ENCODE data around the gene PFDN1.
"Not testable (repeated sequence)": the region's sequence is repeated elsewhere in the genome, so short reads cannot be mapped to it uniquely, and the experiment has no call there.

PFDN1 gene

GRCh38 chr5:140302786-140303639 is at the start of gene PFDN1:
Gene PFDN1, minus strand, starts transcription at chr5:140303101. Its CDS starts 28 bp downstream, at chr5:140303073.
- peak; percentile 89 for FAIRE-seq

GRCh38 chr5:140351609-140352334 is 48.9 kb upstream of the PFDN1 start:
- peak; percentile 73 for FAIRE-seq

GRCh38 chr5:140349244-140349643 is 46.3 kb upstream of the PFDN1 start:
- no peak for FAIRE-seq

DNA sequence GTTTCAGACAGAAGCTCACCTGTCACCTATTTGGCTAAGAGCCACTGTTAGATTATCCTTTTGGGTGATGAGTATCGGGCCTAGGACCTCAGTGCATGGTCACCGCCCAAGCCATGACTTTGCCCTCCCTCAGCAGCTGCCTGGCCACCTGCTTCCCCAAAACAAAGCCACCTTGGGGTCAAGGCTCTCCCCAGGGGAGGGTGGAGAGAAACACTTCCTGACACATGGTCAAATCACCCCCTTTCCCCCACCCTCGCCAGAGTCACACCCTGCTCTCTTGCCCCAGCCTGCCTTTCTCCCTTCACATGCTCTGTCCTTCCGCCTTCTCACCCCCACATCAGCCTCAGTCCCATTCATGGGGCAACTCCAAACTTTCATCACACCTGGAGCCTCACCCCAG is 45.2 kb upstream of the PFDN1 start:
- no peak for FAIRE-seq

DNA sequence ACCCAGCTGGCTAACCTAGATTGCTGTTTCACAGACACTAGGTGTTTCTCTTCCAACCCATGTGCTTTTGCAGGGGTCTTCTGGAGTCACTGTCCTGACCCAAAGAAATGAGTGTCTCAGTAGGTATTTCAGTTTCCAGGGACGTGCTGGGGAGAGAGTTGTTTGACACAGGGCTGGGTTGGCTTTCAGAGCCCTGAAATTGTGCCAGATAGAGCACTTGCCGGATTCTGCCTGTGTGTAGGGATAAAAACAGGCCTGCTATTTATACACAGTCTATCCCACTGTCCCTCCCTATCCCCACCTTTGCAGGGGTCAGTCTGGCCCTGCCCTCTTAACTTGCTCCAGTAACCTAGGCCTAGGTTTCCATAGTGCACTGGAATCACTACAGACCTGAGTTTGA is 44.5 kb upstream of the PFDN1 start:
- FAIRE-seq = no peak

GRCh38 chr5:140346348-140347221 is 43.7 kb upstream of the PFDN1 start, which contains the start of gene HBEGF:
Gene HBEGF, minus strand, starts transcription at chr5:140346603. Its CDS starts 275 bp downstream, at chr5:140346328.
- FAIRE-seq = no peak

GRCh38 chr5:140345919-140346347 is 43.0 kb upstream of the PFDN1 start:
- FAIRE-seq = no peak

GRCh38 chr5:140344683-140345423 is 42.0 kb upstream of the PFDN1 start:
- no peak for FAIRE-seq

- not testable (repeated sequence) for FAIRE-seq
Measured at GRCh38 chr5:140343849-140344248, 40.9 kb upstream of the PFDN1 start.

- no peak for FAIRE-seq
Measured at GRCh38 chr5:140342896-140343295, 40.0 kb upstream of the PFDN1 start.

- FAIRE-seq = no peak
Measured at GRCh38 chr5:140342287-140342686, 39.4 kb upstream of the PFDN1 start.

- FAIRE-seq = no peak
Measured at GRCh38 chr5:140341591-140341990, 38.7 kb upstream of the PFDN1 start.

DNA sequence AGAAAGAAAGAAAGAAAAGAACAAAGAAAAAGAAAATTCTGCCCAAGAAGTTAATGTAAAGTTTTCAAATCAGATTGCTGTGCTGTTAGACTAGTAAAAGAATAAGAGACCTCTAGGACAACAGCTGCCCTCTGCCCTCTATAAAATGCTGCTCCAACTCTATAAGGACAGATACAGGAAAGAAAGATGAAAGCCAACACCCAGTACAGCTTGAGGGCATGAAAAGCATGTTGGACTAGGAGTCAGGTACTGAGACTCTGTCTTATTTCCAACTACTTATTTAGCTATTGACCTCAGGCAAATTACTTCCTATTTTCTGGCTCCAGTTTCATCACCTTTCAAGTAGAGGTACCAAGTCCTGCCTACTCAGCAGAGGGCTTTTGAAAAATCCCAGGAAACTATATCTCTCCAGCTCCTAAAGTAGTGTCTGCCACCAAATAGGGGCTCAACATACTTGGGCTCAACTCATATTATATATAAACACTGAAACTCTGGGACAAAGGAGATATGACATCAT is 37.8 kb upstream of the PFDN1 start:
- FAIRE-seq = no peak

GRCh38 chr5:140339636-140340035 is 36.7 kb upstream of the PFDN1 start:
- FAIRE-seq = no peak

DNA sequence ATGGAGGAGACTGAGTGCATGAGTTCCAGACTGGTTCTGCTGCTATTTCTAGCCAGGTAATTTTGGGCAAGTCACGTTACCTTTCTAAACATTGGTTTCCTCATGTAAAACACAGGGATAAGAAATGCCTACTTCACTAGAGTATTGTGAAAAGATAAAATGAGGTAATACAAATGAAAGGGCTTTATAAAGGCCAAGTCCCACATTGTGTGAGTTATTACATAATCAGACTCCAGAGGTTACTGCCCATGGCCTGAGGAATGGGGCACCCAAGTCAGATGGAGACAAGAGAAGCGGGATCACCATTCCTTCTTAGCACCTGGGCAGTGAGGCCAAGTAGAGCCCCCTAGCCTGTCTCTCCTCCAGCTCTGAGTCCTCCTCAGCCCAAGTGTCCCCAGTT is 36.0 kb upstream of the PFDN1 start:
- FAIRE-seq = no peak

DNA sequence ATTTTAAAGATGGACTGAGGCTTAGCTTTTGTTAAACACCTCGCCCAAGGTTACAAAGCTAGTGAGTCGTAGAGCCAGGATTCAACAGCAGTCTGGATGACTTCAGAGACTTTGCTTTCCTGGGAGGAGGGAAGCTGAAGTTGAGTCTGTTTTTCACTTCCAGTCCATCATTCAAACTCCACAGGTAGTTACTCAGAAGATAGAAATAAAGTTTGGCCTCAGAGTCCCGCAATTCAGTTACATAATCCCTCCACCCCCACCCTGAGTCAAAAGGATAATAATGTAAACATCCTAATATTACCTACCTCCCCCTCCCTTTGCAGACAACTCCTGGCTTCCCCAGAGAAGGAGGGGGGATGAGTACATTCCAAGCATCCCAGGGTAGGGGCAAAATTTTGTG is 35.4 kb upstream of the PFDN1 start:
- no peak for FAIRE-seq

GRCh38 chr5:140337880-140338279 is 35.0 kb upstream of the PFDN1 start:
- no peak for FAIRE-seq

GRCh38 chr5:140336388-140336787 is 33.5 kb upstream of the PFDN1 start:
- no peak for FAIRE-seq

DNA sequence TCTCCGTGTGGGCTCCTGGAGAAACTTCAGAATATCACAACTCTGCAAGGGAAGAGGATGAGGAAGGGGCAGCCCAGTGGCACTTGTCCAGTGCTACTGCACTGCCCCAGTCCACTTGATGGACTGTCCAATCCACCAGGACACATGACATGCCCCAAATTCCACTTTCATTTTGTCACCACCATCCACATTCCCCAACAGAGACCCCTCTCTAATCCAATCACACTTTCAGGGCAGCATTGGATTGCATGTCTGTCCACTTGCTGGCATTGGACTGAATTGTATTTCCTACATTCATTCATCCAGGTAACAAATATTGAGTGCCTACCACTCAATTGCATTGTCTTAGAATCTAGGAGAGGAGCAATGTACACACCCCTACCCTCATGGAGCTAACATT is 28.7 kb upstream of the PFDN1 start:
- FAIRE-seq = no peak

DNA sequence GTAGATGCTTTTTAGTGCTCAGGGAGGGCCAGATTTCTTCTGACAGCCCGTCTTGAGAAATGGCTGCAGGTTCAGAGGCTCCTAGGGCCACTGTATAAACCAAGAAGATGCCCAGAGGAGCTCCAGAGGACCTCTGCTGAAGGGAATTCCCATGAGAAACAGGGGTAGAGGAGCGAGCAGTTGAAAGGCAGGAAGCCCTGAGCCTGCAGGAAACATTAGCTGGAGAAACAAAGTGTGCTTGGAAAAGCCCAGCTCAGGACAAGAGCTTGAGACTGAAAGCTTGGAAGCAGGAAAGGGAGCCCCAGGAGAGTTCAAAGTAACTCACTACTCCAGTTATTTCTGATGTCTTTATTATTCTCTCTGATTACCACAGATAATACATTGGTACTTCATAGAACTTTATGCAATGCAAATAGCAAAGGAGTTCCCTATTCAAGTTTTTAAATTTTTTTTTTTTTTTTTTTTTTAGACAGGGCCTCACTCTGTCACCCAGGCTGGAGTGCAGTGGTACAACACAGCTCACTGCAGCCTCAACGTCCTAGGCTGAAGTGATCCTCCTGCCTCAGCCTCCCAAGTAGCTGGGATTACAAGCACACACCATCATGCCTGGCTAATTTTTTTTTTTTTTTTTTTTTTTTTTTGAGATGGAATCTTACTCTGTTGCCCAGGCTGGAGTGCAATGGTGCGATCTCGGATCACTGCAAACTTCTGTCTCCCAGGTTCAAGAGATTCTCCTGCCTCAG is 27.0 kb upstream of the PFDN1 start:
- no peak for FAIRE-seq

GRCh38 chr5:140328036-140328764 is 25.3 kb upstream of the PFDN1 start:
- no peak for FAIRE-seq
